HL-60/S4 treated with retinoic acid at 250 ng/mL for 4 days and 3 days (cell line): ENCODE results near the gene STAG2.
"Not testable (repeated sequence)": the region's sequence is repeated elsewhere in the genome, so short reads cannot be mapped to it uniquely, and the experiment has no call there.

Experiments used
- in situ Hi-C: fragments of 300-500 bp; cut with MboI; formaldehyde crosslinking; loops from 2 replicates; pipeline ENCODE4 v1.7.0; 2022; ENCODE audit warnings: low sequenced_read_pairs

The STAG2 gene

DNA sequence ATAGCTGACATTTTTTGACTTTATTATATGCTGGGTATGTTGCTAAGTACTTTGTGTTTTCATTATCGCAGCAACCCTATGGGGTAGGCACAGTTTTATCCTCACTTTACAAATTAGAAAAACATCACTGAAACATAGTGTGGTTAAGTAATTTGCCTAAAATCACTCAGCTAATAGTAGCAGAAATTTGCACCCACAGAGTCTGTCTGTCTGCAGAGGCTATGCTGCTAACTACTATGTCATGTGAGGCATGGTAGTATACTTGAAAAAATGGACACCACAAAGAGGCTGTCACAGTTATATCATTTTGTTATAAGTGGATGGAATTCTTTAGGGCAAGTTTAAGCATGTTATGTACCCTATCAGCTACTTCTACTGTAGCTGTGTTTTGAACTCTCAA lies 69.0 kb downstream of the STAG2 start:
- in situ Hi-C loops = no loop called here

DNA sequence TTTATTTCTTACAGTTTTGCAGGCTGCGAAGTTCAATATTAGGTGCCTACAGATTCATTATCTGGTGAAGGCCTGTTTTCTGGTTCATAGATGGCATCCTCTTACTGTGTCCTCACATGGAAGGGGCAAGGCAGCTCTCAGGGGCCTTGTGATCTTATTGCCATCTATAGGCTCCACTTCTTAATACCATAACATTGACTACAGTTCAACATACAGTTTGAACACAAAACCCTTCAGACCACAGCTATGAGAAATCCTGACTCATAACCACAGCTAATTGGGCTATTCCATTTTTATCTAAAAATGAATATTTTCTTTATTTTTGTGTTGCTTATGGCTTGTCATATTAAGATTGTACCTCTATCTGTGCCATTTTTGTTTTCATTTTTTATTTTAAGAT lies 72.3 kb downstream of the STAG2 start:
- in situ Hi-C loops = no loop called here

DNA sequence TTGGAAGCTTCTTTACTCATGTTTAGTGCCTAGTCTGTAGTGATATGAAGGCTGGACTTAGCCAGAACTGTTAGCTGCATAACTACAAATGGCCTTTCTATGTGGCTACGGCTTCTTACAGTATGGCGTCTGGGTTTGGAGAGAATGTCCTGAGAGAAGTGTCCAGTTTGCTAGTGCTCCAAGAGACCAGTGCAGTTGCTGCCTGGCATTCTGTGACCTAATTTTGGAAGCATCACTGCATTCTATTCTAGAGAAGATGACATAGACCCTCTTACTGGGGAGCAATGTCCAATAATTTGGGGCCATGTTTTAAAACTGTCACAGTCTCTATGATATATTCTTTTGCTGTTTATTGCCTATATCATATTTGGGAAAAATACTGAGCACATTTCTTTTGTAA lies 74.2 kb downstream of the STAG2 start:
- in situ Hi-C loops = no loop called here

DNA sequence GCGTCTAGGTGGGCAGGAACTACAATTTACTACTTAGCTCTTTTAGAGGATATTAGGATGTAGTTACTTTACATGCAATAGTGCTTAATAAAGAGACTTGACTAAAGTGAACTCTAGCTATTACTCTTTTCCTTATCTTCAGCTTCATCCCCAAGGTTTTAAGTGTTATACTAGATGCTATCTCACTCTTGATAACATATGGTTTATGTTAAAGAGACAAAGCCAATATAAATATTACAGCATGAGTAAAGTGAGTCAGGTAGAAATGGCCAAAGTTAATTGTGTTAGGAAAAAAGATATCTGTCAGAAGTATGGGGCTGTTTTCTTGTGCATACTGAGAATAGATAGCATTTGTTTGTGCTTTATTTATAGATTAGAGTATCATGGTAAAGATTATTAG lies 80.5 kb downstream of the STAG2 start:
- in situ Hi-C loops = no loop called here

DNA sequence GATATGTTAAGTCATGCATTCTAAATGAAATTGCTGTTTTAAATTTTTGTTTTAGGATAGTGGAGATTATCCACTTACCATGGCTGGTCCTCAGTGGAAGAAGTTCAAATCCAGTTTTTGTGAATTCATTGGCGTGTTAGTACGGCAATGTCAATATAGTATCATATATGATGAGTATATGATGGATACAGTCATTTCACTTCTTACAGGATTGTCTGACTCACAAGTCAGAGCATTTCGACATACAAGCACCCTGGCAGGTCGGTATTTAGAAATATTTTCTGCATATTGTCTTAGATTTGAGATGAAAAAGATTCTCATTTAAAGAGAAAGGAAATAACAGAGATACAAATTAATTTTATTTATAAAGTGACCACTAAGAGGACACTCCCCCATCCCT lies 83.6 kb downstream of the STAG2 start:
- in situ Hi-C loops = no loop called here

- in situ Hi-C loops = not testable (repeated sequence)
These were observed 122.9 kb downstream of the STAG2 start for GRCh38 chrX:124084417-124084816.

- in situ Hi-C loops = no loop called here
These were observed 123.6 kb downstream of the STAG2 start for GRCh38 chrX:124085063-124085462.

DNA sequence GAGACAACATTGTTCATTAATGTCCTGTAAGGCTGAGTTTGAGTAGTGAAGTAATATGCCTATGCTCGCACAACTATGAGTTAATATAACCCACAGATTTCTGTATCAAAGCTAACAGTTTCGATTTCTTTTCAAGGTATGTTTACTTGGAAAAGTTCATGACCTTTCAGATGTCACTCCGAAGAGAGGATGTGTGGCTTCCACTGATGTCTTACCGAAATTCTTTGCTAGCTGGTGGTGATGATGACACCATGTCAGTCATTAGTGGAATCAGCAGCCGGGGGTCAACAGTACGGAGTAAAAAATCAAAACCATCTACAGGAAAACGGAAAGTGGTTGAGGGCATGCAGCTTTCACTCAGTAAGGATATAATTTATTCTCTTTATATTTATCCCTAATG lies 124.9 kb downstream of the STAG2 start:
- in situ Hi-C loops = no loop called here

DNA sequence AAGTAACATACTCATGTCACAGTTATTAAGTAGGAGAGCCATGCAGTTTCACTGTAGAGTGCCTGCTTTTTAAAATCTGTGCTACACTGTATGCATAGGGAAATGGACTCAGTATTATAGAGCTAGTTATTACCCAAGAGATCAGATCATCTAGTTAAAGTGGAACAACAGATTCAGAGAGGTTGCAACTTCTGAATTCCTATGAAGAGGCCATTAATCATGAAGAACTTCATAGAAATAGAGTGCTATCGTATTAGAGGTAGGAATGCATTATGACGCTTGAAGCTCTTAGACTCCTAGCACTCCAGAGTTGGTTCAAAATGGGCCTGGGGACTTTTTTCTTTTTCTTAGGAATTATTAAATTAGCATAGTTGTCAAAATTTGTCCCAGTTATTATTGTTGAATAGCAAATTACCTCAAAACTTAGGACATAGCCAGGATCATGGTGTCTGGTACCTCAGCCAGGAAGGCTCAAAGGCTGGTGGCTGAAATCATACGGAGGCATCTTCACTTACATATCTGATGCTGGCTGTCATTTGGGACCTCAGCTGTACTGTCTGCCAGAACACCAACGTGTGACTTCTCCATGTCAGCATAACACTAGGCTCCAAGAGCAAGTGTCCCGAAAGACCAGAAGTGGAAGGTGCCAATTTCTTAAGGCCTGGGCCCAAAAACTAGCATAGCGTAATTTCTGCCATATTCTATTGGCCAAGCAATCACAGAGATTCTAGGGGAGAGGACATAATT lies 125.7 kb downstream of the STAG2 start:
- in situ Hi-C loops = no loop called here

GRCh38 chrX:124093222-124093621 lies 131.7 kb downstream of the STAG2 start:
- in situ Hi-C loops = no loop called here

DNA sequence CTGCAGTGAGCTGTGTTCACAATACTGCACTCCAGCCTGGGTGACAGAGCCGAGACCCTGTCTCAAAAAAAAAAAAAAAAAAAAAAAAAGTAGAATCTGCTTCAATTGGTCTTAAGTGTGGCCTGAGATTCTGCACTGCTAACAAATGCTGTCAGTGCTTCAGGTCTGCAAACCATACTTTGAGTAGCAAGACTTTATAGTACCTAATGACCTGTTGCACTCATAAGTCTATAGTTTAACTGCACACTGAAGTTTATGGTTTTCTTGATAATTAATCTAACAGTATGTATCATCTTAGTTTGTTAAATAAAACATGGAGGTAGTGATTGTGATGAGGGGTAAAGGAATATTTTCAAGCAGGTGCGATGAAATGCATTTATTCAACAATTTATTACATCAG lies 135.6 kb downstream of the STAG2 start:
- in situ Hi-C loops = no loop called here

DNA sequence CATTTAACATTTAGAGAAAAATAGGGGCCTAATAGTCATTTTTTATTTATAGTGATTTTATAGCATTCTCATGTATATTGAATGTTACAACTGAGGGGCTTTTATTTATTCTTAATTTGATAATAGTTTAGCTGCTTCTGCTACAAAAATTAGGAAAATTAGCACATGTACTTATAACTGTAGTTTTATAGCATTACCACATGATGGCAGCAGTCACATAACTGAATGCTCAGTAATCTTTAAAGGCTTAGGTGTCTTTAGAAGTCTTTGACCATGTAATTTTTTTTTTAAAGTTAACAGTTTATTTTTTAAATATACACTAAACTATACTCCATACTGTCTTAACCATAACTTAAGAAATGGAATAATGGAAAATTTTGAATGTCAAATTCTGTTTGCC lies 136.6 kb downstream of the STAG2 start:
- in situ Hi-C loops = no loop called here

- in situ Hi-C loops = no loop called here
These were observed 142.5 kb downstream of the STAG2 start for GRCh38 chrX:124103966-124104365.

GRCh38 chrX:124104512-124104911 lies 143.0 kb downstream of the STAG2 start:
- in situ Hi-C loops = not testable (repeated sequence)

- in situ Hi-C loops = no loop called here
These were observed 152.4 kb downstream of the STAG2 start for GRCh38 chrX:124113621-124114600.

DNA sequence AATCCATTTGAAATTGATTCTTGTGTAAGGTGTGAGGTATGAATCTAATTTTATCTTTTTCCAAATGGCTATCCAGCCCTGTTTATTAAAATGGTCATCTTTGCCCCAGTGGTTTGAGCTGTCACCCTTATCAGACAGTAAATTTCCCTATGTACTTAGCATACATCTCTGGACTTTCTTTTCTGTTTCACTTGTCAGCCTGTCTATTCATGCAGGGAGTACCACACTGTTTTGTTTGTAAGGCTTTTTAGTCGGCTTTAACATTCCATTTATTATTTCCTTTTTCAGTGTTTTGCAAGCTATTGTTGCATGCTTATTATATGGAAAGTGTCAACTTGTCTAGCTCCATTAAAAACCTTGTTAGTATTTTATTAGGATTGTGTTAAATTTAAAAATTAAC lies 155.8 kb downstream of the STAG2 start:
- in situ Hi-C loops = no loop called here

GRCh38 chrX:124125471-124125870 lies 164.0 kb downstream of the STAG2 start:
- in situ Hi-C loops = no loop called here

DNA sequence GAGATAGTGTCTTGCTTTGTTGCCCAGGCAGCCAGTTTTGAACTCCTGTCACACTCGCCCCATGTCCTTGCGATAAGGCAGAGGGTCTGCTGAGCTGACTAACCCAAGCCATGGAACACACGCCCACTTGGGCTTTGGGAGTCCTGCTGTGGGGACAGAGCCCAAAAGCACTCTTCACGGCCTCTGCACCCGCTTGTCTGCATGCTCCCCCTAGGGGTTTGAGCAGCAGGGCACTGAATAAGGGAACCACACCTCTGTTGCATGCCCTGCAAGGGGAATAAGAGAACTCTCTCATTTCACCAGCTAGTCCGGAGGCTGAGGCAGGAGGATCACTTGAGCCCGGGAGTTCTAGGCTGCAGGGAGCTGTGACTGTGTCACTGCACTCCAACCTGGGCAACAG lies 166.0 kb downstream of the STAG2 start:
- in situ Hi-C loops = no loop called here

DNA sequence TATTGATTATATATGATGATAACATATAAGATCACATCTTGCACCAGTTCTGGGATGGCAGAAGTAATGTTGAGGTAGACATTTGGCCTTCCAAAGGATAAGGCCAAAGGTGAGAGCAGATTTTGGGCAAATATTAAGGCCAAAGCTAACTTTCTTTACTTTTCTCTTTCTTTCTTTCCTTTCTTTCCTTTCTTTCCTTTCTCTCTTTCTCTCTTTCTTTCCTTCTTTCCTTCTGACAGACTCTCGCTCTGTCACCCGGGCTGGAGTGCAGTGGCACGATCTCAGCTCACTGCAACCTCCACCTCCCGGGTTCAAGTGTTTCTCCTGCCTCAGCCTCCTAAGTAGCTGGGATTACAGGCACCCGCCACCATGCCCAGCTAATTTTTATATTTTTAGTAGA lies 170.9 kb downstream of the STAG2 start:
- in situ Hi-C loops = not testable (repeated sequence)

- in situ Hi-C loops = no loop called here
These were observed 184.2 kb downstream of the STAG2 start for GRCh38 chrX:124145749-124146148.

- in situ Hi-C loops = no loop called here
These were observed 189.7 kb downstream of the STAG2 start for GRCh38 chrX:124151195-124151594.
